H9 (cell line): ENCODE data around the gene CROCC2. TPM values are rescaled to one million over a fixed set of nuclear protein-coding genes. Genes with fewer than 3 reads are reported as not detected.

Experiments used
- DNase-seq: peaks from one replicate; pipeline ENCODE4 v3.0.0-alpha.2; 2017
- H2AFZ ChIP-seq: one replicate; pipeline ENCODE4 v1.6.1; 2013; ENCODE audit warnings: mild to moderate bottlenecking, low read length, control low read depth, moderate library complexity
- H2AK5ac ChIP-seq: 2 replicates; pipeline ENCODE4 v1.6.1; 2013; ENCODE audit warnings: low read length, control low read depth, mixed read lengths; ENCODE audit not compliant: insufficient read length
- H2BK120ac ChIP-seq: one replicate; pipeline ENCODE4 v1.6.1; 2013; ENCODE audit warnings: low read depth, mild to moderate bottlenecking, low read length, control low read depth, inconsistent platforms; ENCODE audit not compliant: poor library complexity, severe bottlenecking
- H2BK12ac ChIP-seq: 2 replicates; pipeline ENCODE4 v1.6.1; 2013; ENCODE audit warnings: low read length, control low read depth, mixed read lengths, low read depth; ENCODE audit not compliant: insufficient read length
- H2BK15ac ChIP-seq: 2 replicates; pipeline ENCODE4 v1.6.1; 2013; ENCODE audit warnings: low read depth, low read length, control low read depth
- H2BK20ac ChIP-seq: one replicate; pipeline ENCODE4 v1.6.1; 2013; ENCODE audit warnings: low read depth, mild to moderate bottlenecking, low read length, control low read depth, inconsistent platforms; ENCODE audit not compliant: poor library complexity, severe bottlenecking
- H2BK5ac ChIP-seq: 2 replicates; pipeline ENCODE4 v1.6.1; 2013; ENCODE audit warnings: low read length, control low read depth, mixed read lengths; ENCODE audit not compliant: insufficient read length
- H3K14ac ChIP-seq: 2 replicates; pipeline ENCODE4 v1.6.1; 2013; ENCODE audit warnings: low read length, control low read depth; ENCODE audit not compliant: insufficient read depth
- H3K18ac ChIP-seq: 2 replicates; pipeline ENCODE4 v1.6.1; 2013; ENCODE audit warnings: low read depth, mild to moderate bottlenecking, mixed read lengths, low read length, control low read depth; ENCODE audit not compliant: insufficient read length
- H3K23ac ChIP-seq: 2 replicates; pipeline ENCODE4 v1.6.1; 2013; ENCODE audit warnings: low read length, control low read depth, mixed read lengths, low read depth; ENCODE audit not compliant: insufficient read length
- H3K23me2 ChIP-seq: 2 replicates; pipeline ENCODE4 v1.6.1; 2013; ENCODE audit warnings: low read depth, mild to moderate bottlenecking, mixed read lengths, low read length, control low read depth; ENCODE audit not compliant: insufficient read length, poor library complexity, severe bottlenecking
- H3K27ac ChIP-seq: 2 replicates; pipeline ENCODE4 v1.5.1; 2013; ENCODE audit warnings: low read length, control low read depth, mixed read lengths, low read depth; ENCODE audit not compliant: insufficient read length
- H3K27me3 ChIP-seq: 2 replicates; pipeline ENCODE4 v1.6.1; 2013; ENCODE audit warnings: low read length, control low read depth, inconsistent platforms; ENCODE audit not compliant: insufficient read depth
- H3K4ac ChIP-seq: 2 replicates; pipeline ENCODE4 v1.6.1; 2013; ENCODE audit warnings: low read depth, mild to moderate bottlenecking, control low read depth, inconsistent platforms, low read length, moderate library complexity
- H3K4me1 ChIP-seq: 2 replicates; pipeline ENCODE4 v1.6.1; 2013; ENCODE audit warnings: low read length, control low read depth, inconsistent platforms; ENCODE audit not compliant: insufficient read depth
- H3K4me2 ChIP-seq: 2 replicates; pipeline ENCODE4 v1.6.1; 2013; ENCODE audit warnings: low read length, control low read depth, mixed read lengths; ENCODE audit not compliant: insufficient read length, insufficient read depth
- H3K56ac ChIP-seq: 2 replicates; pipeline ENCODE4 v1.6.1; 2013; ENCODE audit warnings: low read depth, mild to moderate bottlenecking, mixed read lengths, low read length, control low read depth; ENCODE audit not compliant: insufficient read length
- H3K79me1 ChIP-seq: 2 replicates; pipeline ENCODE4 v1.6.1; 2013; ENCODE audit warnings: low read depth, mild to moderate bottlenecking, moderate library complexity, low read length, control low read depth, inconsistent platforms; ENCODE audit not compliant: insufficient read depth, poor library complexity, severe bottlenecking
- H3K79me2 ChIP-seq: 2 replicates; pipeline ENCODE4 v1.6.1; 2013; ENCODE audit warnings: low read length, control low read depth, inconsistent platforms; ENCODE audit not compliant: insufficient read depth
- H3K9ac ChIP-seq: 2 replicates; pipeline ENCODE4 v1.6.1; 2013; ENCODE audit warnings: low read length, control low read depth, mixed read lengths; ENCODE audit not compliant: insufficient read length; ENCODE audit errors: extremely low read depth
- H3K9me3 ChIP-seq: one replicate; pipeline ENCODE4 v1.6.1; 2013; ENCODE audit warnings: low read depth, low read length, inconsistent platforms; ENCODE audit not compliant: control insufficient read depth
- H3T11ph ChIP-seq: one replicate; pipeline ENCODE4 v1.6.1; 2013; ENCODE audit warnings: mild to moderate bottlenecking, low read length, control low read depth, inconsistent platforms
- H4K20me1 ChIP-seq: one replicate; pipeline ENCODE4 v1.6.1; 2013; ENCODE audit not compliant: control insufficient read depth, insufficient read length, insufficient read depth
- H4K5ac ChIP-seq: 2 replicates; pipeline ENCODE4 v1.6.1; 2013; ENCODE audit warnings: low read depth, mild to moderate bottlenecking, mixed read lengths, low read length, control low read depth; ENCODE audit not compliant: insufficient read length
- H4K8ac ChIP-seq: replicated peaks from 2 replicates; pipeline ENCODE4 v1.6.1; 2013; ENCODE audit warnings: low read length, control low read depth, mixed read lengths, low read depth; ENCODE audit not compliant: insufficient read length
- H4K91ac ChIP-seq: 2 replicates; pipeline ENCODE4 v1.6.1; 2013; ENCODE audit warnings: low read depth, mild to moderate bottlenecking, moderate library complexity, mixed read lengths, low read length, control low read depth; ENCODE audit not compliant: insufficient read length
- H3K27ac Mint-ChIP-seq, 3 experiments: 2 replicates in 2 of 3; 3 replicates in 1 of 3; pipeline ENCODE4 v1.8.0; 2020 to 2021; ENCODE audit warnings: mixed read lengths in 3 of 3, mild to moderate bottlenecking in 1 of 3, moderate library complexity in 1 of 3
- H3K27me3 Mint-ChIP-seq: 2 replicates; pipeline ENCODE4 v1.8.0; 2021; ENCODE audit warnings: low read depth, mild to moderate bottlenecking, moderate library complexity, mixed read lengths
- H3K36me3 Mint-ChIP-seq, 3 experiments: 2 replicates in 2 of 3; 3 replicates in 1 of 3; pipeline ENCODE4 v1.8.0; 2020 to 2021; ENCODE audit warnings: low read depth in 3 of 3, mixed read lengths in 3 of 3; ENCODE audit not compliant: insufficient read depth in 1 of 3
- H3K4me1 Mint-ChIP-seq, 2 experiments: 2 replicates each; pipeline ENCODE4 v1.8.0; 2020; ENCODE audit warnings: mixed read lengths in 2 of 2
- H3K4me3 Mint-ChIP-seq, 2 experiments: 2 replicates in 1 of 2; 3 replicates in 1 of 2; pipeline ENCODE4 v1.8.0; 2020 to 2021; ENCODE audit warnings: mild to moderate bottlenecking in 2 of 2, mixed read lengths in 2 of 2, moderate library complexity in 1 of 2
- H3K9me3 Mint-ChIP-seq, 2 experiments: 2 replicates in 1 of 2; 3 replicates in 1 of 2; pipeline ENCODE4 v1.8.0; 2020; ENCODE audit warnings: mild to moderate bottlenecking in 2 of 2, mixed read lengths in 2 of 2, moderate library complexity in 1 of 2
- WGBS: extraction: QIAGEN DNeasy Blood & Tissue Kit; methylation state at CpG from one replicate; pipeline ENCODE4 v1.1.7; 2013; ENCODE audit warnings: missing lambda C conversion rate, low lambda C conversion rate, mixed read lengths; ENCODE audit not compliant: insufficient read length; ENCODE audit errors: extremely low coverage; 5-methylcytosine and 5-hydroxymethylcytosine counted together
- total RNA-seq: library from RNA; stranded (reverse); gene quantifications from 2 replicates; pipeline ENCODE4 v1.2.1, GENCODE V29; 2021
- TF ChIP-seq, protein P1 (sequence below): fragments of 200-600 bp; sonication (generic); conservative IDR thresholded peaks from 3 replicates; pipeline ENCODE4 v1.8.0; 2021; ENCODE audit warnings: antibody characterized with exemption, mild to moderate bottlenecking

The CROCC2 gene
- total RNA-seq, 1 experiment from 2014 or later = not detected

- no peaks in the 10 kb centered on the region for H3K23me2 ChIP-seq
- WGBS = no CpG with 5 or more reads among the region's 18 CpGs
- no peaks in the 10 kb centered on the region for H3K36me3 Mint-ChIP-seq
- H2BK15ac ChIP-seq = no peak overlapping the region
- H3K27me3 Mint-ChIP-seq = no peaks in the 10 kb centered on the region; the same call in 1 of the 2 replicates
- no peaks in the 10 kb centered on the region for H4K20me1 ChIP-seq
- no peak overlapping the region for H2BK12ac ChIP-seq
- no peaks in the 10 kb centered on the region for H3K4me1 ChIP-seq
- H3K18ac ChIP-seq = no peak overlapping the region
- H3K14ac ChIP-seq = peak overlapping the region; percentile 17; the same call in 1 of the 2 replicates
- no peaks in the 10 kb centered on the region for H3K79me1 ChIP-seq
- H2AFZ ChIP-seq = no peak overlapping the region
- no peak overlapping the region for H3K9ac ChIP-seq
- TF ChIP-seq, protein P1, sequence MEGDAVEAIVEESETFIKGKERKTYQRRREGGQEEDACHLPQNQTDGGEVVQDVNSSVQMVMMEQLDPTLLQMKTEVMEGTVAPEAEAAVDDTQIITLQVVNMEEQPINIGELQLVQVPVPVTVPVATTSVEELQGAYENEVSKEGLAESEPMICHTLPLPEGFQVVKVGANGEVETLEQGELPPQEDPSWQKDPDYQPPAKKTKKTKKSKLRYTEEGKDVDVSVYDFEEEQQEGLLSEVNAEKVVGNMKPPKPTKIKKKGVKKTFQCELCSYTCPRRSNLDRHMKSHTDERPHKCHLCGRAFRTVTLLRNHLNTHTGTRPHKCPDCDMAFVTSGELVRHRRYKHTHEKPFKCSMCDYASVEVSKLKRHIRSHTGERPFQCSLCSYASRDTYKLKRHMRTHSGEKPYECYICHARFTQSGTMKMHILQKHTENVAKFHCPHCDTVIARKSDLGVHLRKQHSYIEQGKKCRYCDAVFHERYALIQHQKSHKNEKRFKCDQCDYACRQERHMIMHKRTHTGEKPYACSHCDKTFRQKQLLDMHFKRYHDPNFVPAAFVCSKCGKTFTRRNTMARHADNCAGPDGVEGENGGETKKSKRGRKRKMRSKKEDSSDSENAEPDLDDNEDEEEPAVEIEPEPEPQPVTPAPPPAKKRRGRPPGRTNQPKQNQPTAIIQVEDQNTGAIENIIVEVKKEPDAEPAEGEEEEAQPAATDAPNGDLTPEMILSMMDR = no peak
- no peak overlapping the region for H3K23ac ChIP-seq
- no peak overlapping the region for H3K56ac ChIP-seq
- H3K27ac Mint-ChIP-seq = no peak overlapping the region
- H3K4me3 Mint-ChIP-seq = no peak overlapping the region; a peak in 1 of 5 replicates
- DNase-seq = no peak
- H3K27me3 ChIP-seq = no peaks in the 10 kb centered on the region
- no peak overlapping the region for H3K4ac ChIP-seq
- H4K91ac ChIP-seq = no peak overlapping the region
- no peak overlapping the region for H2BK20ac ChIP-seq
- H3K4me1 Mint-ChIP-seq = peaks cover 4 to 6% of the 10 kb centered on the region in 2 experiments
- no peaks in the 10 kb centered on the region for H3K79me2 ChIP-seq
- no peak overlapping the region for H3K27ac ChIP-seq
- H3K9me3 ChIP-seq = no peaks in the 10 kb centered on the region
- H2BK5ac ChIP-seq = no peak overlapping the region
- H3K4me2 ChIP-seq = no peak overlapping the region
- no peak overlapping the region for H2AK5ac ChIP-seq
- no peaks in the 10 kb centered on the region for H3K9me3 Mint-ChIP-seq
- H4K5ac ChIP-seq = no peak overlapping the region
- no peak overlapping the region for H3T11ph ChIP-seq
- H2BK120ac ChIP-seq = no peak overlapping the region
- H4K8ac ChIP-seq = no peak overlapping the region
Observed at GRCh38 chr2:240886678-240887609, 19.2 kb upstream of the CROCC2 start.
